IMR-90 (cell line): ENCODE results near the gene RNF145.

Experiments
- CEBPB ChIP-seq: IDR thresholded peaks from 2 replicates; pipeline ENCODE4 v1.6.1; 2012; ENCODE audit warnings: low read depth, low read length, improper control_type of control experiment
- CHD1 ChIP-seq: IDR thresholded peaks from 2 replicates; pipeline ENCODE4 v1.6.1; 2012; ENCODE audit warnings: low read depth, low read length, improper control_type of control experiment
- CTCF ChIP-seq: conservative IDR thresholded peaks from 2 replicates; pipeline ENCODE4 v1.5.1; 2012; ENCODE audit warnings: mild to moderate bottlenecking, low read depth, low read length, improper control_type of control experiment
- ELK1 ChIP-seq: fragments of 150-350 bp; IDR thresholded peaks from 2 replicates; pipeline ENCODE4 v1.6.1; 2016; ENCODE audit warnings: low read depth, mild to moderate bottlenecking, low read length, moderate library complexity, borderline replicate concordance
- FOS ChIP-seq: fragments of 150-350 bp; IDR thresholded peaks from 2 replicates; pipeline ENCODE4 v1.6.1; 2016; ENCODE audit warnings: low read depth, low read length
- MAZ ChIP-seq: IDR thresholded peaks from 2 replicates; pipeline ENCODE4 v1.6.1; 2012; ENCODE audit warnings: low read depth, mild to moderate bottlenecking, low read length, improper control_type of control experiment, moderate library complexity, borderline replicate concordance
- NFE2L2 ChIP-seq: fragments of 150-350 bp; IDR thresholded peaks from 2 replicates; pipeline ENCODE4 v1.6.1; 2016; ENCODE audit warnings: low read depth, mild to moderate bottlenecking, low read length
- POLR2A ChIP-seq: IDR thresholded peaks from 2 replicates; pipeline ENCODE4 v1.6.1; 2012; ENCODE audit warnings: mild to moderate bottlenecking, low read depth, low read length
- RAD21 ChIP-seq: IDR thresholded peaks from 2 replicates; pipeline ENCODE4 v1.6.1; 2012; ENCODE audit warnings: low read length, improper control_type of control experiment
- RFX5 ChIP-seq: IDR thresholded peaks from 2 replicates; pipeline ENCODE4 v1.8.0; 2012; ENCODE audit warnings: low read depth, mild to moderate bottlenecking, low read length, moderate library complexity
- SMC3 ChIP-seq: fragments of 150-350 bp; IDR thresholded peaks from 2 replicates; pipeline ENCODE4 v1.6.1; 2016; ENCODE audit warnings: low read depth, mild to moderate bottlenecking, antibody characterized with exemption, low read length, moderate library complexity
- USF2 ChIP-seq: fragments of 150-350 bp; IDR thresholded peaks from 2 replicates; pipeline ENCODE4 v1.6.1; 2017; ENCODE audit warnings: mild to moderate bottlenecking, antibody characterized with exemption, low read length, low read depth

GRCh38 chr5:159206818-159207217 lies 2.5 kb downstream of the RNF145 start:
- TF ChIP-seq CTCF (no peak), POLR2A (no peak), CHD1 (no peak), ELK1 (no peak), RAD21 (no peak), CEBPB (no peak), SMC3 (no peak), FOS (no peak), USF2 (no peak), MAZ (no peak), NFE2L2 (no peak), RFX5 (no peak)
